Natural killer cell (primary cell): Measurements from ENCODE around the gene STK32C. TPM values are rescaled to one million over a fixed set of nuclear protein-coding genes. Genes with fewer than 3 reads are reported as not detected.

ENCODE experiments used
- ATAC-seq, 3 donors: fragments of 150-1000 bp in 2 of 3; fragments of 200-7000 bp in 1 of 3; cut with Tn5 transposase; 1 replicate in 1 of 3; 2 replicates in 2 of 3; pipeline ENCODE4 v1.10.0; 2021; ENCODE audit warnings: mild to moderate bottlenecking in 2 of 3, moderate library complexity in 2 of 3
- DNase-seq, 2 donors: peaks; one replicate each; pipeline versions ENCODE4 v3.0.0 to v3.0.0-alpha.2; 2013 to 2021; ENCODE audit warnings: mixed read lengths in 1 of 2
- H3K27ac ChIP-seq: one replicate; pipeline ENCODE4 v1.5.1; 2013; ENCODE audit warnings: mild to moderate bottlenecking, low read length
- H3K27me3 ChIP-seq: one replicate; pipeline ENCODE4 v1.6.1; 2013; ENCODE audit warnings: low read length; ENCODE audit not compliant: control insufficient read depth, insufficient read depth
- H3K36me3 ChIP-seq: one replicate; pipeline ENCODE4 v1.6.1; 2013; ENCODE audit warnings: low read length; ENCODE audit not compliant: control insufficient read depth, insufficient read depth
- H3K4me1 ChIP-seq: one replicate; pipeline ENCODE4 v1.6.1; 2013; ENCODE audit warnings: low read length; ENCODE audit not compliant: control insufficient read depth, insufficient read depth
- H3K4me3 ChIP-seq: one replicate; pipeline ENCODE4 v1.5.1; 2013; ENCODE audit warnings: low read length
- H3K9me3 ChIP-seq: one replicate; pipeline ENCODE4 v1.6.1; 2013; ENCODE audit warnings: low read length; ENCODE audit not compliant: control insufficient read depth, insufficient read depth
- H3K27ac Mint-ChIP-seq, 2 donors: one replicate each; pipeline ENCODE4 v1.8.0; 2022; ENCODE audit warnings: mild to moderate bottlenecking in 2 of 2, mixed read lengths in 2 of 2, moderate library complexity in 1 of 2
- H3K27me3 Mint-ChIP-seq, 2 donors: one replicate each; pipeline ENCODE4 v1.8.0; 2022; ENCODE audit warnings: low read depth in 2 of 2, mixed read lengths in 2 of 2
- H3K36me3 Mint-ChIP-seq: one replicate; pipeline ENCODE4 v1.8.0; 2022; ENCODE audit warnings: mixed read lengths
- H3K4me1 Mint-ChIP-seq, 2 donors: one replicate each; pipeline ENCODE4 v1.8.0; 2022; ENCODE audit warnings: mixed read lengths in 2 of 2
- H3K4me3 Mint-ChIP-seq: one replicate; pipeline ENCODE4 v1.8.0; 2022; ENCODE audit warnings: mild to moderate bottlenecking, moderate library complexity, mixed read lengths
- H3K9me3 Mint-ChIP-seq, 2 donors: one replicate each; pipeline ENCODE4 v1.8.0; 2022; ENCODE audit warnings: mixed read lengths in 2 of 2
- WGBS: methylation state at CpG from one replicate; pipeline ENCODE4 v1.1.7; 2013; ENCODE audit warnings: missing lambda C conversion rate; ENCODE audit not compliant: insufficient coverage; 5-methylcytosine and 5-hydroxymethylcytosine counted together
- intact Hi-C: fragments of 100-400 bp; cut with micrococcal nuclease; formaldehyde crosslinking; loops from one replicate; pipeline ENCODE4 v1.14.2; 2022
- total RNA-seq, 4 donors: library from RNA; stranded (reverse); fragments of 120-200 nt in 1 of 4; gene quantifications; one replicate each; pipeline versions ENCODE4 v1.2.3 to v1.2.4, GENCODE V29; 2013 to 2022
- TF ChIP-seq, protein P1 (sequence below): fragments of 200-600 bp; IDR thresholded peaks from one replicate; pipeline ENCODE4 v1.8.0; 2022; ENCODE audit warnings: antibody characterized with exemption

STK32C gene
- total RNA-seq, 3 donors from 2014 or later (not counting 1 experiment from before 2014, with no cell fraction given), result 12.7 to 22.1 (median 17.9) TPM

DNA sequence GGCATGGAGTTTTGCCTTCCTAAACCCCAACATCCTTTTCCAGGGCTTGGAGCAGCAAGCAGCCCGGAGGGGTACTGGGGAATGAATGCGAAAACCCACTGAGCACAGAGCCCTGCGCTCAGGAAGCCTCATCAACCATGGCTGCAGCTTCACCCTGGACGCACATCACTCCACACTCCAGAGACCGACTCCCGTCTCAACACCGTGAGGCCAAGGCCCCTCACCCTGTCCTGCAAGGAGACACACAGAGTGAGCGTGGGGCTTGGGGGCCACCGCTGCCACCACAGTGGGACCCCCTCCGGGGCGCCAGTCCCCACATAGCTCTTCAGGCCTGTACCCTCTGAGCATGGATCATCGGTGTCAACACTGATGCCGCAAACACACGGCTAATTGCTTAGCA is 79.1 kb downstream of the STK32C start:
- intact Hi-C loops, result loop anchor here (10.0 kb wide), 1 partner anchor 226 kb away; no protein-coding TSS in a partner anchor

DNA sequence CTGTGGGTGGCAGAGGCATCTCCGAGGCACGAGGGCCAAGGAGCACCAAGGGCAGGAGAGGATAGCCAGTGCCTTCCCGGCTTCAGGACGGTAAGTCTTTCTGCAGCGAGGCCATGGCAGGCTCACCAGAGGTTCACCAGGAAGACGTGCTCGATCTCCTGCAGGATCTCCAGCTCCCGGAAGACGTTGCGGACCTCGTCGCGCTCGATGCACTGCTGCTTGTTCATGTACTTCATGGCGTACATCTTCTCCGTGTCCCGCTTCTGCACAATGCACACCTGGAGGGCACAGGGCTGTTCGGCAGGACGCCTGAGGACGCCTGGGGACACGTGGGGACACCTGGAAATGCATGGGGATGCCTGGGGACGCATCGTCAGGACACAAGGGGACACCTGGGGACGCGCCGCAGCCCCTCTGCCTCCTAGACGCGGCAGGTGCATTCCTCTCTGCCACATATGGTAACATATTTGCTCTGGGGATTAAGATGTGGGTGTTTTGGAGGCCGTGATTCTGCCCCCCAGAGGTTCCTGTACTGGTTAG is 79.8 kb downstream of the STK32C start:
- no peak overlapping the region for H3K4me3 ChIP-seq
- ATAC-seq (no peak), DNase-seq (no peak)
- peak overlapping the region in 1 of 2 donors; percentile 66 for H3K27ac Mint-ChIP-seq
- H3K27me3 Mint-ChIP-seq, result no peaks in the 10 kb centered on the region
- H3K27ac ChIP-seq, result no peak overlapping the region
- H3K9me3 ChIP-seq, result no peaks in the 10 kb centered on the region
- no peaks in the 10 kb centered on the region for H3K36me3 ChIP-seq
- H3K4me1 ChIP-seq, result peaks cover 59% of the 10 kb centered on the region
- peaks cover 0 to 3% of the 10 kb centered on the region in 2 donors for H3K9me3 Mint-ChIP-seq
- H3K4me1 Mint-ChIP-seq, result peaks cover 22 to 41% of the 10 kb centered on the region in 2 donors
- H3K36me3 Mint-ChIP-seq, result no peaks in the 10 kb centered on the region
- 92% methylated on average over 29 of the region's 29 CpGs for WGBS
- intact Hi-C loops, result loop anchor here (10.0 kb wide), 1 partner anchor 227 kb away; no protein-coding TSS in a partner anchor
- no peaks in the 10 kb centered on the region for H3K27me3 ChIP-seq
- H3K4me3 Mint-ChIP-seq, result no peak overlapping the region
- TF ChIP-seq, protein P1, sequence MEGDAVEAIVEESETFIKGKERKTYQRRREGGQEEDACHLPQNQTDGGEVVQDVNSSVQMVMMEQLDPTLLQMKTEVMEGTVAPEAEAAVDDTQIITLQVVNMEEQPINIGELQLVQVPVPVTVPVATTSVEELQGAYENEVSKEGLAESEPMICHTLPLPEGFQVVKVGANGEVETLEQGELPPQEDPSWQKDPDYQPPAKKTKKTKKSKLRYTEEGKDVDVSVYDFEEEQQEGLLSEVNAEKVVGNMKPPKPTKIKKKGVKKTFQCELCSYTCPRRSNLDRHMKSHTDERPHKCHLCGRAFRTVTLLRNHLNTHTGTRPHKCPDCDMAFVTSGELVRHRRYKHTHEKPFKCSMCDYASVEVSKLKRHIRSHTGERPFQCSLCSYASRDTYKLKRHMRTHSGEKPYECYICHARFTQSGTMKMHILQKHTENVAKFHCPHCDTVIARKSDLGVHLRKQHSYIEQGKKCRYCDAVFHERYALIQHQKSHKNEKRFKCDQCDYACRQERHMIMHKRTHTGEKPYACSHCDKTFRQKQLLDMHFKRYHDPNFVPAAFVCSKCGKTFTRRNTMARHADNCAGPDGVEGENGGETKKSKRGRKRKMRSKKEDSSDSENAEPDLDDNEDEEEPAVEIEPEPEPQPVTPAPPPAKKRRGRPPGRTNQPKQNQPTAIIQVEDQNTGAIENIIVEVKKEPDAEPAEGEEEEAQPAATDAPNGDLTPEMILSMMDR, result no peak

More for the DNA sequence above, 79.1 kb downstream of the STK32C start:
- Histone ChIP-seq H3K9me3 (no peaks in the 10 kb centered on the region), H3K36me3 (no peaks in the 10 kb centered on the region), H3K27ac (no peak overlapping the region), H3K4me1 (peaks cover 62% of the 10 kb centered on the region), H3K27me3 (no peaks in the 10 kb centered on the region), H3K4me3 (no peak overlapping the region)
- 98% methylated on average over 14 of the region's 14 CpGs for WGBS
- Mint-ChIP-seq H3K36me3 (no peaks in the 10 kb centered on the region), H3K9me3 (peaks cover 0 to 3% of the 10 kb centered on the region in 2 donors), H3K4me1 (peaks cover 23 to 46% of the 10 kb centered on the region in 2 donors), H3K4me3 (peak overlapping the region; percentile 70), H3K27me3 (no peaks in the 10 kb centered on the region), H3K27ac (peak overlapping the region; percentile 84 to 90)
- ATAC-seq, result no peak
- TF ChIP-seq, protein P1, result no peak
- DNase-seq, result no peak

DNA sequence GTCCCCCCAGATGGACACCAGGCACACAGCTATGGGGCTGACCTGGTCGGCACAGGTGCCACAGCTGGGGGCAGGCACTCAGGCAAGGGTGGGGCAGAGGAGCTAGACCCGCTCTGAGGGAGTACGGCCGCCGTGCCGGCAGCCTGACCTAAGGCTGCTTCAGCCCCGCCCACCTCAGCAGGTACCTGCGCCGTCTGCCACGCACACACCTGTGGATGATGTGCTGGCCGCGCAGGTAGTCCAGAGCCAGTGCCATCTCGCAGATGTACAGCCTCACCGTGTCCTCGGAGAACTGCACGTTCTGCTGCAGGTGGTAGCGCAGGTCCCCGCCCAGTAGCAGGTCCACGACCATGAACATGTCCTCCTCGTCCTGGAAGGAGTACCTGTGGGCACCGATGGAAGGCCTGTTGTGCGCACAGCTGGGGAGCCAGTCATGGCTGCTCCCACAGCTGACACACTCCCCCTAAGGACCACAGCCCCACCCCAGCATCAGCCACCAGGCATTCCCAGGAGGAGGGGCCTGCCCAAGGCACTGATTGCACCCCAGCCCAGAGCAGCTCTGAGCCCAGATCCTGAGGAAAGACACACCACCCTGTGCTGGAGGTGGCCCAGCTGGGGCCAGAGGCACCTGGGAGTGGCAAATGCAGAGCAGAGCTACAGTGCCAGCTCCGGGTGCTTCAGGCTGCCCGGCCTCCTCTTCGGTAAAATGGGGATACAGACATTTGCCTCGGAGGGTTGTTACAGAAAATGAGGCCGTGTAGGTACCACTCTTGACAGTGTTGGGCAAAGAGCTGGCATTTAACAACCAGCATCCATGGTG is 81.0 kb downstream of the STK32C start:
- 94% methylated on average over 27 of the region's 27 CpGs for WGBS
- peak overlapping the region in 1 of 2 donors; percentile 66 for H3K27ac Mint-ChIP-seq
- Histone ChIP-seq H3K4me1 (peaks cover 48% of the 10 kb centered on the region), H3K9me3 (no peaks in the 10 kb centered on the region), H3K27ac (no peak overlapping the region), H3K27me3 (no peaks in the 10 kb centered on the region), H3K4me3 (no peak overlapping the region), H3K36me3 (no peaks in the 10 kb centered on the region)
- H3K27me3 Mint-ChIP-seq, result no peaks in the 10 kb centered on the region
- H3K9me3 Mint-ChIP-seq, result peaks cover 0 to 3% of the 10 kb centered on the region in 2 donors
- DNase-seq, result no peak
- H3K36me3 Mint-ChIP-seq, result no peaks in the 10 kb centered on the region
- intact Hi-C loops, result loop anchor here (10.0 kb wide), 1 partner anchor 228 kb away; no protein-coding TSS in a partner anchor
- TF ChIP-seq, protein P1, result no peak
- H3K4me1 Mint-ChIP-seq, result peaks cover 11 to 30% of the 10 kb centered on the region in 2 donors
- no peak for ATAC-seq
- H3K4me3 Mint-ChIP-seq, result no peak overlapping the region
